ENCODE data around the gene ZPR1. TPM values are rescaled to one million over a fixed set of nuclear protein-coding genes. Genes with fewer than 3 reads are reported as not detected.
"Not testable (repeated sequence)": the region's sequence is repeated elsewhere in the genome, so short reads cannot be mapped to it uniquely, and the experiment has no call there.

Gene ZPR1
- total and polyA plus RNA-seq, 3 experiments from 2014 or later: 47.6 to 124 (median 118) TPM

GRCh38 chr11:116756044-116756443 lies 31.8 kb downstream of the ZPR1 start:
- H3K27ac Mint-ChIP-seq; H3K4me3 ChIP-seq (ENCODE audit: low read length); H3K4me3 Mint-ChIP-seq; H3K4me1 Mint-ChIP-seq; H3K4me1 ChIP-seq (ENCODE audit: insufficient read depth, low read length); H3K9me3 Mint-ChIP-seq; H3K9me3 ChIP-seq (ENCODE audit: low read length); H3K27me3 Mint-ChIP-seq; H3K27me3 ChIP-seq (ENCODE audit: insufficient read depth, low read length, poor library complexity, severe bottlenecking); CTCF ChIA-PET; H3K27ac ChIP-seq (ENCODE audit: low read depth, low read length); DNase-seq: not testable (repeated sequence)
- peaks cover 17% of the 10 kb centered on the region for H3K36me3 ChIP-seq (ENCODE audit: insufficient read depth, low read length)
- POLR2A ChIA-PET: interaction anchor here (0.6 kb wide), 1 partner anchor 351 kb away, joined by 6 read pairs; no protein-coding TSS in a partner anchor
- H3K36me3 Mint-ChIP-seq: peaks cover 10 to 79% (median 28%) of the 10 kb centered on the region in 3 donors

- Histone ChIP-seq H3K27me3 (ENCODE audit: insufficient read depth, low read length, poor library complexity, severe bottlenecking) (no peaks in the 10 kb centered on the region), H3K27ac (ENCODE audit: low read depth, low read length) (no peak overlapping the region), H3K4me3 (ENCODE audit: low read length) (no peak overlapping the region), H3K4me1 (ENCODE audit: insufficient read depth, low read length) (no peaks in the 10 kb centered on the region), H3K9me3 (ENCODE audit: low read length) (no peaks in the 10 kb centered on the region), H3K36me3 (ENCODE audit: insufficient read depth, low read length) (peaks cover 28% of the 10 kb centered on the region)
- no peak for DNase-seq
- no peaks in the 10 kb centered on the region for H3K27me3 Mint-ChIP-seq
- POLR2A ChIA-PET: interaction anchor here (0.5 kb wide), 1 partner anchor 382 kb away, joined by 3 read pairs; no protein-coding TSS in a partner anchor
- peaks cover 0 to 56% (median 26%) of the 10 kb centered on the region in 3 donors for H3K36me3 Mint-ChIP-seq
- CTCF ChIA-PET: interaction anchor here (1.3 kb wide), 1 partner anchor 86 kb away, joined by 4 read pairs; no protein-coding TSS in a partner anchor
- H3K9me3 Mint-ChIP-seq: no peaks in the 10 kb centered on the region
- H3K4me1 Mint-ChIP-seq: peaks cover 0 to 8% (median 0%) of the 10 kb centered on the region in 3 donors
- H3K27ac Mint-ChIP-seq: no peak overlapping the region
- H3K4me3 Mint-ChIP-seq: no peak overlapping the region
Observed at GRCh38 chr11:116750070-116750718, 37.6 kb downstream of the ZPR1 start.

GRCh38 chr11:116742104-116742503 lies 45.7 kb downstream of the ZPR1 start:
- no peak overlapping the region for H3K27ac ChIP-seq (ENCODE audit: low read depth, low read length)
- no peaks in the 10 kb centered on the region for H3K36me3 ChIP-seq (ENCODE audit: insufficient read depth, low read length)
- Mint-ChIP-seq H3K9me3 (no peaks in the 10 kb centered on the region), H3K36me3 (peaks cover 0 to 13% (median 6%) of the 10 kb centered on the region in 3 donors), H3K4me1 (no peaks in the 10 kb centered on the region), H3K27me3 (no peaks in the 10 kb centered on the region), H3K27ac (no peak overlapping the region), H3K4me3 (no peak overlapping the region)
- POLR2A ChIA-PET: no interaction called here
- no peak overlapping the region for H3K4me3 ChIP-seq (ENCODE audit: low read length)
- H3K4me1 ChIP-seq (ENCODE audit: insufficient read depth, low read length): no peaks in the 10 kb centered on the region
- H3K27me3 ChIP-seq (ENCODE audit: insufficient read depth, low read length, poor library complexity, severe bottlenecking): no peaks in the 10 kb centered on the region
- CTCF ChIA-PET: interaction anchor here (1.0 to 2.1 kb wide), 9 partner anchors 9 to 438 kb away, joined by 3 to 6 read pairs (median 3); no protein-coding TSS in a partner anchor
- no peaks in the 10 kb centered on the region for H3K9me3 ChIP-seq (ENCODE audit: low read length)
- DNase-seq: no peak

- Mint-ChIP-seq H3K27me3 (no peaks in the 10 kb centered on the region), H3K4me1 (no peaks in the 10 kb centered on the region), H3K9me3 (no peaks in the 10 kb centered on the region), H3K27ac (no peak overlapping the region), H3K4me3 (no peak overlapping the region), H3K36me3 (peaks cover 0 to 5% (median 2%) of the 10 kb centered on the region in 3 donors)
- H3K4me3 ChIP-seq (ENCODE audit: low read length): no peak overlapping the region
- DNase-seq: no peak
- no peaks in the 10 kb centered on the region for H3K27me3 ChIP-seq (ENCODE audit: insufficient read depth, low read length, poor library complexity, severe bottlenecking)
- ChIA-PET POLR2A (no interaction called here), CTCF (interaction anchor here (1.8 kb wide), 1 partner anchor 95 kb away, joined by 4 read pairs; no protein-coding TSS in a partner anchor)
- H3K9me3 ChIP-seq (ENCODE audit: low read length): no peaks in the 10 kb centered on the region
- H3K4me1 ChIP-seq (ENCODE audit: insufficient read depth, low read length): no peaks in the 10 kb centered on the region
- no peak overlapping the region for H3K27ac ChIP-seq (ENCODE audit: low read depth, low read length)
- no peaks in the 10 kb centered on the region for H3K36me3 ChIP-seq (ENCODE audit: insufficient read depth, low read length)
Observed at GRCh38 chr11:116740741-116741140, 47.1 kb downstream of the ZPR1 start.

GRCh38 chr11:116738975-116739374 lies 48.8 kb downstream of the ZPR1 start:
- no peak overlapping the region for H3K27ac ChIP-seq (ENCODE audit: low read depth, low read length)
- no peak overlapping the region for H3K4me3 ChIP-seq (ENCODE audit: low read length)
- H3K9me3 ChIP-seq (ENCODE audit: low read length): no peaks in the 10 kb centered on the region
- Mint-ChIP-seq H3K27ac (peak overlapping the region in 2 of 8 donors; percentile 15 to 67), H3K4me3 (no peak overlapping the region), H3K36me3 (no peaks in the 10 kb centered on the region), H3K27me3 (no peaks in the 10 kb centered on the region), H3K9me3 (no peaks in the 10 kb centered on the region), H3K4me1 (no peaks in the 10 kb centered on the region)
- H3K27me3 ChIP-seq (ENCODE audit: insufficient read depth, low read length, poor library complexity, severe bottlenecking): no peaks in the 10 kb centered on the region
- CTCF ChIA-PET: interaction anchor here (1.2 kb wide), 1 partner anchor 97 kb away, joined by 4 read pairs; no protein-coding TSS in a partner anchor
- no peaks in the 10 kb centered on the region for H3K4me1 ChIP-seq (ENCODE audit: insufficient read depth, low read length)
- POLR2A ChIA-PET: no interaction called here
- DNase-seq: no peak
- H3K36me3 ChIP-seq (ENCODE audit: insufficient read depth, low read length): no peaks in the 10 kb centered on the region

GRCh38 chr11:116736763-116737162 lies 51.1 kb downstream of the ZPR1 start:
- Histone ChIP-seq H3K36me3 (ENCODE audit: insufficient read depth, low read length) (no peaks in the 10 kb centered on the region), H3K27ac (ENCODE audit: low read depth, low read length) (no peak overlapping the region), H3K27me3 (ENCODE audit: insufficient read depth, low read length, poor library complexity, severe bottlenecking) (no peaks in the 10 kb centered on the region), H3K4me3 (ENCODE audit: low read length) (no peak overlapping the region), H3K4me1 (ENCODE audit: insufficient read depth, low read length) (peaks cover 3% of the 10 kb centered on the region), H3K9me3 (ENCODE audit: low read length) (no peaks in the 10 kb centered on the region)
- Mint-ChIP-seq H3K4me3 (no peak overlapping the region), H3K9me3 (no peaks in the 10 kb centered on the region), H3K36me3 (no peaks in the 10 kb centered on the region), H3K27me3 (no peaks in the 10 kb centered on the region), H3K27ac (no peak overlapping the region), H3K4me1 (peaks cover 9 to 10% (median 10%) of the 10 kb centered on the region in 3 donors)
- no peak for DNase-seq
- ChIA-PET POLR2A (no interaction called here), CTCF (no interaction called here)

GRCh38 chr11:116733969-116734508 lies 53.8 kb downstream of the ZPR1 start:
- peak overlapping the region in 1 of 8 donors; percentile 12 for H3K27ac Mint-ChIP-seq
- no peak for DNase-seq
- POLR2A ChIA-PET: no interaction called here
- peaks cover 9 to 10% (median 10%) of the 10 kb centered on the region in 3 donors for H3K4me1 Mint-ChIP-seq
- no peak overlapping the region for H3K4me3 Mint-ChIP-seq
- H3K9me3 Mint-ChIP-seq: no peaks in the 10 kb centered on the region
- H3K36me3 Mint-ChIP-seq: no peaks in the 10 kb centered on the region
- Histone ChIP-seq H3K27me3 (ENCODE audit: insufficient read depth, low read length, poor library complexity, severe bottlenecking) (no peaks in the 10 kb centered on the region), H3K4me3 (ENCODE audit: low read length) (no peak overlapping the region), H3K4me1 (ENCODE audit: insufficient read depth, low read length) (peaks cover 3% of the 10 kb centered on the region), H3K27ac (ENCODE audit: low read depth, low read length) (no peak overlapping the region), H3K9me3 (ENCODE audit: low read length) (no peaks in the 10 kb centered on the region), H3K36me3 (ENCODE audit: insufficient read depth, low read length) (no peaks in the 10 kb centered on the region)
- CTCF ChIA-PET: interaction anchor here (1.6 to 1.7 kb wide), 2 partner anchors 27 to 372 kb away, joined by 3 to 6 read pairs; no protein-coding TSS in a partner anchor
- peaks cover 0 to 3% of the 10 kb centered on the region in 2 donors for H3K27me3 Mint-ChIP-seq

GRCh38 chr11:116733043-116733755 lies 54.6 kb downstream of the ZPR1 start:
- peaks cover 9 to 10% (median 10%) of the 10 kb centered on the region in 3 donors for H3K4me1 Mint-ChIP-seq
- H3K27ac Mint-ChIP-seq: peak overlapping the region in 3 of 8 donors; percentile 58 to 77 (median 62)
- no peaks in the 10 kb centered on the region for H3K9me3 ChIP-seq (ENCODE audit: low read length)
- H3K27me3 Mint-ChIP-seq: peaks cover 2 to 5% of the 10 kb centered on the region in 2 donors
- H3K9me3 Mint-ChIP-seq: no peaks in the 10 kb centered on the region
- H3K36me3 ChIP-seq (ENCODE audit: insufficient read depth, low read length): no peaks in the 10 kb centered on the region
- no peak for DNase-seq
- no peaks in the 10 kb centered on the region for H3K36me3 Mint-ChIP-seq
- no peak overlapping the region for H3K27ac ChIP-seq (ENCODE audit: low read depth, low read length)
- ChIA-PET POLR2A (no interaction called here), CTCF (interaction anchor here (1.2 to 2.3 kb wide), 7 partner anchors 9 to 493 kb away, joined by 3 to 19 read pairs (median 6); partner anchors contain the start of gene APOA1)
- no peak overlapping the region for H3K4me3 ChIP-seq (ENCODE audit: low read length)
- peaks cover 3% of the 10 kb centered on the region for H3K4me1 ChIP-seq (ENCODE audit: insufficient read depth, low read length)
- H3K27me3 ChIP-seq (ENCODE audit: insufficient read depth, low read length, poor library complexity, severe bottlenecking): no peaks in the 10 kb centered on the region
- peak overlapping the region in 1 of 7 donors; percentile 12 for H3K4me3 Mint-ChIP-seq
